Fibroblast of villous mesenchyme (primary cell): ENCODE results near the gene IL18RAP. TPM values are rescaled to one million over a fixed set of nuclear protein-coding genes. Genes with fewer than 3 reads are reported as not detected.

Experiments
- DNase-seq: peaks from one replicate; pipeline ENCODE4 v3.0.0-alpha.2; 2010; ENCODE audit warnings: low read depth
- H3K4me3 ChIP-seq: 2 replicates; pipeline ENCODE4 v1.5.1; 2011; ENCODE audit warnings: low read depth, mild to moderate bottlenecking, low read length
- total RNA-seq: library from RNA; depleted of rRNA; stranded (reverse); fragments of >200 nt; gene quantifications from 2 replicates; pipeline ENCODE4 v1.2.3, GENCODE V29; 2012
- TF ChIP-seq, protein P1 (sequence below): IDR thresholded peaks from 2 replicates; pipeline ENCODE4 v1.5.1; 2012; ENCODE audit warnings: low read depth, mild to moderate bottlenecking, low read length; ENCODE audit not compliant: insufficient read depth

IL18RAP gene
- total RNA-seq, 1 donor, result not detected

DNA sequence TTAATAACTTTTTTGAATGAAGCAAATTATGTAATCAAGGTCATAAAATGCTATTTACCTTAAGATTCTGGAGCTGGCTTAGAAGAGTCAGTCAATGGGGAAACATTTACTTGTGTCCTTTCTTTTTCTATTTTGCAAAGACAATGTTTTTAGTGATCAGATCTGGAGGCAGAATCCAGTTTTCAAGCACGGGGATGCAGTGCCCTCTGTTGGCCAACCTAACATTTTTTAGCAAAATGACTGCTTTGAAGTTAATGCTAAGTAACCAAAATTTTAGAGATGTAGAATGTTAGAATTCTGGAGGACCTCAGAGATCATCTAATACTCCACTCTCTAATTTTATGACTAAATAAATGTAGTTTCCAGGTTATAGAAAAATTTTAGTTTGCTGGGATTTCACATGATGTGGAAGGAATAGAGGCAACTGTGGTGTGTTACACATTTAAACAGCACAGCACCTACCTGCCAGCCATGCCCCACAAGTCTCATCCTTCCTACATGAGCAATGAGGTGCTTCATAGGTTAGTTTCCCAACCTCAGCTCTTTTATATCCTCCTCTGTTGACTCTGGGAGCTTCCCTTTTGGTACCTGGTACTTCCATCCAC lies 26.5 kb downstream of the IL18RAP start:
- no peak overlapping the region for H3K4me3 ChIP-seq
- DNase-seq, result peak; percentile 54
- TF ChIP-seq, protein P1, sequence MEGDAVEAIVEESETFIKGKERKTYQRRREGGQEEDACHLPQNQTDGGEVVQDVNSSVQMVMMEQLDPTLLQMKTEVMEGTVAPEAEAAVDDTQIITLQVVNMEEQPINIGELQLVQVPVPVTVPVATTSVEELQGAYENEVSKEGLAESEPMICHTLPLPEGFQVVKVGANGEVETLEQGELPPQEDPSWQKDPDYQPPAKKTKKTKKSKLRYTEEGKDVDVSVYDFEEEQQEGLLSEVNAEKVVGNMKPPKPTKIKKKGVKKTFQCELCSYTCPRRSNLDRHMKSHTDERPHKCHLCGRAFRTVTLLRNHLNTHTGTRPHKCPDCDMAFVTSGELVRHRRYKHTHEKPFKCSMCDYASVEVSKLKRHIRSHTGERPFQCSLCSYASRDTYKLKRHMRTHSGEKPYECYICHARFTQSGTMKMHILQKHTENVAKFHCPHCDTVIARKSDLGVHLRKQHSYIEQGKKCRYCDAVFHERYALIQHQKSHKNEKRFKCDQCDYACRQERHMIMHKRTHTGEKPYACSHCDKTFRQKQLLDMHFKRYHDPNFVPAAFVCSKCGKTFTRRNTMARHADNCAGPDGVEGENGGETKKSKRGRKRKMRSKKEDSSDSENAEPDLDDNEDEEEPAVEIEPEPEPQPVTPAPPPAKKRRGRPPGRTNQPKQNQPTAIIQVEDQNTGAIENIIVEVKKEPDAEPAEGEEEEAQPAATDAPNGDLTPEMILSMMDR, result peak; percentile 66

DNA sequence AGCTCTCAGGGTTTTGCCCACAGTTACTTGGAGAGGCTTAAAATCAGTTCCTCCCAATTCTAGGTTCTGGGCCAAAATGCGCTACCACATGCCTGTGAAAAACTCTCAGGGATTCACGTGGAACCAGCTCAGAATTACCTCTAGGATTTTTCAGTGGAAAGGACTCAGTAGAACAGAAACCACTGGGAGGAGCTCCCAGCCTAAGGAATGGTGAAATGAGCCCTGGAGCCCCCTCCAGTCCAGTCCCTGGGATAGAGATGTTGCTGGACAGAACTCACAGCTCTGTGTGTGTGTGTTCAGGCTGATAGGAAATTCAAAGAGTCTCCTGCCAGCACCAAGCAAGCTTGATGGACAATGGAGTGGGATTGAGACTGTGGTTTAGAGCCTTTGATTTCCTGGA lies 29.0 kb downstream of the IL18RAP start:
- TF ChIP-seq, protein P1, result no peak

DNA sequence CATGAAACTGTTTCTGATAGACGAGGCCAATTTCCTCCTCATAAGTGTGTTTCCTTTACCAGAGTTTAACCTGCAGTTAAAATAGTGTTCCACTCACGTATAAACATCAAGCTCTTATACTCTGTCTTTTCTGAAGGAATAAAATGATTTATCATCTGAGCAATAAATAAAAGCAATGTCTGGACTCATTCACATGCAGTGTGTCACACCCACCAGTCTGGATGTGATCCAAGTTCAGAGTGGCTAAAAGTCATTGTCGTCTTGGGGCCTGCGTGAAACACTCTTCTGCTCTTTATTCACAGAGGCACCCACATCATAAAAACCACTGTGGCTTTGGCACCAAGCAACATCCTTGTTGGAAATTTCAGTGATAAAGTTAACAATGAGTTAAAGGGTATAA lies 30.5 kb downstream of the IL18RAP start:
- DNase-seq, result no peak
- TF ChIP-seq, protein P1, result no peak
- no peak overlapping the region for H3K4me3 ChIP-seq

More for the DNA sequence above, 29.0 kb downstream of the IL18RAP start:
- DNase-seq, result no peak
- no peak overlapping the region for H3K4me3 ChIP-seq

DNA sequence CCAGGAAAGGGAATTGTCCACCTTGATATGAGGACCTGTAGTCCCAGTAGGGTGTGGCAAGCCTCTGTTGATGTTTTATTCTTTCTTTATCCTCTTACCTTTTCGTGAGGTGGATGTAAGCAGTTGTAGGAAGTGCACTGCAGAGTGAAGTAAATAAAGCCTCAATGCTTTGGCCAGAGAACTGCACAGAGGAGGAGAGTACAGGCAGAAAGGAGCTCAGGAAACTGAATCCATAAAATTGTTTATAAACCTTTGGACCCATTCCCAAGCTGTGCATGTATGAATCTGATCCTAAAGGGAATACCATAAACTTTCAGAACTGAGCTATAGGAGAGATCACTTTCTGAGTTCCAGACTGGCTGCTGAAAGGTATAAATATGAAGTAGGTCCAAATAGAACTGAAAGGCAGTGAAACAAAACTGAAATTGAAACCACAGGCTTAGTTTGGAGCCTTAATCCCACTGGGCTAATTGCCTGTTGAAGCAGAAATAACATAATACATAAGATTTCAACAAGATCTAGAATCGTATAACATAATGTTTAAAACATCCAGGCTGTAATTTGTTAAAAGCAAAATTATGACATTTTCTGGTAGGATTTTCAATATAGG lies 32.2 kb downstream of the IL18RAP start:
- TF ChIP-seq, protein P1, result no peak
- no peak overlapping the region for H3K4me3 ChIP-seq
- DNase-seq, result no peak

DNA sequence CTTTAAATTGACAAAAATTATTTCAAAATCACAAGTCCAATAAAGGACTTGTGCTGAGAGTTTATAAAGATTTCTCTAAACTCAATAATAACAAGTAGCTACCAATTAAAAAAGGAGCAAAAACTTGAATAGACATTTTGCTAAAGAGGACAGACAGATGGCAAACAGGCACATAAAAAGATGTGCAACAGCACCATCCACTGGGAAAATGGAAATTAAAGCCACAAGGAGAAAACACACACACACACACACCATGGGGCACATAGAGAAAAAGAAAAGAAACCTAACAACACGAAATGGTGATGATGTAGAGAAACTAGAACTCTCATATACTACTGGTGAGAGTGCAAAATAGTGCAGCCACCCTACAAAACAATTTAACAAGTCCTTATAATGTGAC lies 37.5 kb downstream of the IL18RAP start:
- TF ChIP-seq, protein P1, result no peak

DNA sequence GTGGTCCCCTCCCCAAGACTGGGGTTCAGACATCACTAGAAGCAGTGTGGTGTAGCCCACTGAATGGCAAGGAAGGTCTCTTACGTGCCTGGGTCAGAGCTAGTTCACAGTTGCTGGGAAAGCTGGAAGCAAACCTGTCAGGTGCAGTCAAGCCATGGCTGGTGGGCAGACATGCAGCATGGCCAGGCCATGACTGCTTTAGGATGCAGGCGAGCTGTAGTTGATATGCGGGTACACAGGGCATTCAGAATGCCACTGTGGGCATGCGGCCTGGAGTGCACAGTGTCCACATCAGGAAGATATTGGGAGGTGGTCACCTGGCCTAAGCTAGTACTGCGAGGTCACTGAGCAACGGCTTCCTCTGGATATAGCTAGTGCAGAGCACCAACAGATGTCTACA lies 38.2 kb downstream of the IL18RAP start:
- H3K4me3 ChIP-seq, result no peak overlapping the region
- TF ChIP-seq, protein P1, result no peak
- no peak for DNase-seq

More for the DNA sequence above, 37.5 kb downstream of the IL18RAP start:
- DNase-seq, result no peak
- no peak overlapping the region for H3K4me3 ChIP-seq
